BJ (cell line): Measurements from ENCODE around the gene PSMB7. TPM values are rescaled to one million over a fixed set of nuclear protein-coding genes. Genes with fewer than 3 reads are reported as not detected.

Experiments used
- CTCF ChIA-PET: fragments of 350-600 bp; formaldehyde crosslinking; extraction: SDS; loops from one replicate; lab custom pipeline; 2021; ENCODE audit warnings: antibody characterized with exemption, inconsistent platforms; lab: Yijun Ruan, JAX
- POLR2A ChIA-PET: fragments of 300-600 bp; sonication (Branson Sonifier 250); formaldehyde crosslinking; extraction: SDS; loops from one replicate; lab custom pipeline; 2021; ENCODE audit warnings: antibody characterized with exemption; lab: Charles Lee
- DNase-seq: peaks from one replicate; pipeline ENCODE4 v3.0.0-alpha.2; 2011; ENCODE audit warnings: low read depth
- H3K27me3 ChIP-seq: 2 replicates; pipeline ENCODE4 v1.6.0; 2011; ENCODE audit warnings: low read length; ENCODE audit not compliant: control insufficient read depth, insufficient read depth
- H3K36me3 ChIP-seq: 2 replicates; pipeline ENCODE4 v1.5.1; 2011; ENCODE audit warnings: low read length; ENCODE audit not compliant: control insufficient read depth, insufficient read depth
- H3K4me3 ChIP-seq: 2 replicates; pipeline ENCODE4 v1.5.1; 2011; ENCODE audit warnings: low read depth, mild to moderate bottlenecking, control low read depth, low read length
- CTCF ChIP-seq: IDR thresholded peaks from 2 replicates; pipeline ENCODE4 v1.5.1; 2011; ENCODE audit warnings: low read depth, mild to moderate bottlenecking, control low read depth, inconsistent platforms, low read length, moderate library complexity; ENCODE audit not compliant: insufficient read depth
- polyA plus RNA-seq: library from polyadenylated mRNA; depleted of rRNA; stranded (reverse); fragments of >200 nt; gene quantifications from 2 replicates; pipeline ENCODE4 v1.2.3, GENCODE V29; 2011

PSMB7 gene
- polyA plus RNA-seq, 1 experiment = 325 TPM

- H3K27me3 ChIP-seq = no peaks in the 10 kb centered on the region
- ChIA-PET POLR2A (no interaction called here), CTCF (no interaction called here)
- TF ChIP-seq CTCF = no peak
- H3K4me3 ChIP-seq = no peak overlapping the region
- peaks cover 51% of the 10 kb centered on the region for H3K36me3 ChIP-seq
- no peak for DNase-seq
Measured at GRCh38 chr9:124347206-124347967, 67.9 kb downstream of the PSMB7 start.

GRCh38 chr9:124346347-124347163 lies 68.7 kb downstream of the PSMB7 start:
- DNase-seq = no peak
- Histone ChIP-seq H3K36me3 (peaks cover 52% of the 10 kb centered on the region), H3K27me3 (no peaks in the 10 kb centered on the region), H3K4me3 (no peak overlapping the region)
- TF ChIP-seq CTCF = no peak
- CTCF ChIA-PET = no interaction called here
- POLR2A ChIA-PET = interaction anchor here (0.6 kb wide), 1 partner anchor 15 kb away, joined by 3 read pairs; no protein-coding TSS in a partner anchor

GRCh38 chr9:124345751-124346281 lies 69.4 kb downstream of the PSMB7 start:
- DNase-seq = no peak
- Histone ChIP-seq H3K27me3 (no peaks in the 10 kb centered on the region), H3K4me3 (no peak overlapping the region), H3K36me3 (peaks cover 48% of the 10 kb centered on the region)
- TF ChIP-seq CTCF = no peak
- CTCF ChIA-PET = interaction anchor here (1.5 kb wide), 1 partner anchor 218 kb away, joined by 6 read pairs; no protein-coding TSS in a partner anchor
- POLR2A ChIA-PET = no interaction called here

- ChIA-PET POLR2A (no interaction called here), CTCF (interaction anchor here (1.5 kb wide), 1 partner anchor 217 kb away, joined by 6 read pairs; no protein-coding TSS in a partner anchor)
- Histone ChIP-seq H3K36me3 (peaks cover 51% of the 10 kb centered on the region), H3K27me3 (no peaks in the 10 kb centered on the region), H3K4me3 (no peak overlapping the region)
- DNase-seq = no peak
- TF ChIP-seq CTCF = no peak
Measured at GRCh38 chr9:124345063-124345462, 70.2 kb downstream of the PSMB7 start.
